MM.1S (cell line): Measurements from ENCODE around the gene EID3.
"Not testable (repeated sequence)": the region's sequence is repeated elsewhere in the genome, so short reads cannot be mapped to it uniquely, and the experiment has no call there.

ENCODE experiments used
- DNase-seq: peaks from one replicate; pipeline ENCODE4 v3.0.0-alpha.2; 2015
- H2AFZ ChIP-seq: fragments of 300-600 bp; sonication (generic); 2 replicates; pipeline ENCODE4 v1.6.0; 2016; ENCODE audit warnings: antibody characterized with exemption, low read length
- H3F3A ChIP-seq: fragments of 300-600 bp; sonication (generic); 2 replicates; pipeline ENCODE4 v1.6.1; 2016; ENCODE audit warnings: mild to moderate bottlenecking, antibody characterized with exemption, low read length, moderate library complexity, mixed read lengths; ENCODE audit not compliant: insufficient read depth
- H3K27ac ChIP-seq: fragments of 300-600 bp; sonication (generic); 2 replicates; pipeline ENCODE4 v1.5.1; 2016; ENCODE audit warnings: mild to moderate bottlenecking, low read length
- H3K27me3 ChIP-seq: fragments of 300-600 bp; sonication (generic); replicated peaks from 2 replicates; pipeline ENCODE4 v1.6.0; 2016; ENCODE audit warnings: low read length; ENCODE audit not compliant: insufficient read depth
- H3K36me3 ChIP-seq: fragments of 300-600 bp; sonication (generic); replicated peaks from 2 replicates; pipeline ENCODE4 v1.6.1; 2016; ENCODE audit warnings: mild to moderate bottlenecking, low read length, mixed read lengths; ENCODE audit not compliant: insufficient read depth
- H3K4me1 ChIP-seq: fragments of 300-600 bp; sonication (generic); 2 replicates; pipeline ENCODE4 v1.6.1; 2016; ENCODE audit warnings: low read length, mixed read lengths
- H3K4me2 ChIP-seq: fragments of 300-600 bp; sonication (generic); 2 replicates; pipeline ENCODE4 v1.6.0; 2016; ENCODE audit warnings: low read depth, low read length
- H3K4me3 ChIP-seq: fragments of 300-600 bp; sonication (generic); 2 replicates; pipeline ENCODE4 v1.5.1; 2016; ENCODE audit warnings: low read length, mixed read lengths
- H3K79me2 ChIP-seq: fragments of 300-600 bp; sonication (generic); 2 replicates; pipeline ENCODE4 v1.6.1; 2016; ENCODE audit warnings: mixed run types, low read length, mixed read lengths
- H3K9ac ChIP-seq: fragments of 300-600 bp; sonication (generic); 2 replicates; pipeline ENCODE4 v1.6.1; 2016; ENCODE audit warnings: low read length, mixed read lengths
- H3K9me2 ChIP-seq: fragments of 300-600 bp; sonication (generic); replicated peaks from 2 replicates; pipeline ENCODE4 v1.6.1; 2016; ENCODE audit warnings: mild to moderate bottlenecking, low read length, mixed read lengths; ENCODE audit not compliant: insufficient read depth
- H3K9me3 ChIP-seq: fragments of 300-600 bp; sonication (generic); replicated peaks from 2 replicates; pipeline ENCODE4 v1.6.1; 2016; ENCODE audit warnings: mild to moderate bottlenecking, low read length, mixed read lengths; ENCODE audit not compliant: insufficient read depth
- H4K20me1 ChIP-seq: fragments of 300-600 bp; sonication (generic); 2 replicates; pipeline ENCODE4 v1.6.1; 2016; ENCODE audit warnings: mild to moderate bottlenecking, low read length, moderate library complexity, mixed read lengths; ENCODE audit not compliant: insufficient read depth
- CTCF ChIP-seq: fragments of 300-600 bp; sonication (generic); IDR thresholded peaks from 2 replicates; pipeline ENCODE4 v1.5.1; 2016; ENCODE audit warnings: antibody characterized with exemption, low read length, mixed read lengths
- EZH2 ChIP-seq: fragments of 300-600 bp; sonication (generic); optimal IDR thresholded peaks from 2 replicates; pipeline ENCODE3; 2017; ENCODE audit warnings: low read depth, mild to moderate bottlenecking, antibody characterized with exemption, low read length, mixed read lengths
- EZH2phosphoT487 ChIP-seq: fragments of 300-600 bp; sonication (generic); IDR thresholded peaks from 2 replicates; pipeline ENCODE4 v1.6.1; 2018; ENCODE audit warnings: antibody characterized with exemption, low read length

Gene EID3

GRCh38 chr12:104321949-104322348 is 18.4 kb downstream of the EID3 start:
- Histone ChIP-seq H3K9ac (no peak overlapping the region), H3K4me3 (no peak overlapping the region), H3K27ac (no peak overlapping the region), H4K20me1 (no peaks in the 10 kb centered on the region; the same call in 1 of the 2 replicates), H3K9me3 (no peaks in the 10 kb centered on the region), H3K36me3 (peaks cover 15% of the 10 kb centered on the region; the same call in 1 of the 2 replicates), H3F3A (no peaks in the 10 kb centered on the region), H3K9me2 (no peaks in the 10 kb centered on the region), H3K4me1 (no peaks in the 10 kb centered on the region), H3K79me2 (peaks cover 30% of the 10 kb centered on the region), H3K27me3 (no peaks in the 10 kb centered on the region), H2AFZ (no peak overlapping the region), H3K4me2 (no peak overlapping the region)
- DNase-seq = no peak
- TF ChIP-seq EZH2phosphoT487 = no peak
- no peak for TF ChIP-seq CTCF
- TF ChIP-seq EZH2 = no peak

GRCh38 chr12:104322533-104322932 is 19.0 kb downstream of the EID3 start:
- not testable (repeated sequence) for DNase-seq, H3K4me2 ChIP-seq, H2AFZ ChIP-seq, H3K9me2 ChIP-seq, H4K20me1 ChIP-seq, H3K9me3 ChIP-seq, H3K27me3 ChIP-seq, H3K4me3 ChIP-seq, H3K4me1 ChIP-seq, H3K9ac ChIP-seq, H3K27ac ChIP-seq, H3F3A ChIP-seq
- Histone ChIP-seq H3K79me2 (peaks cover 28% of the 10 kb centered on the region), H3K36me3 (peaks cover 19% of the 10 kb centered on the region; the same call in 1 of the 2 replicates)

GRCh38 chr12:104323899-104324298 is 20.4 kb downstream of the EID3 start:
- TF ChIP-seq CTCF (no peak), EZH2phosphoT487 (no peak), EZH2 (no peak)
- H3K4me1 ChIP-seq = no peaks in the 10 kb centered on the region
- H3K27ac ChIP-seq = no peak overlapping the region
- H3K4me3 ChIP-seq = no peak overlapping the region
- H3K9me2 ChIP-seq = no peaks in the 10 kb centered on the region
- no peak overlapping the region for H3K9ac ChIP-seq
- peaks cover 21% of the 10 kb centered on the region; the same call in 1 of the 2 replicates for H3K36me3 ChIP-seq
- H2AFZ ChIP-seq = no peak overlapping the region
- no peak for DNase-seq
- H3K27me3 ChIP-seq = no peaks in the 10 kb centered on the region
- H3K4me2 ChIP-seq = no peak overlapping the region
- no peaks in the 10 kb centered on the region for H3F3A ChIP-seq
- H3K9me3 ChIP-seq = no peaks in the 10 kb centered on the region
- H4K20me1 ChIP-seq = no peaks in the 10 kb centered on the region; the same call in 1 of the 2 replicates
- peaks cover 19% of the 10 kb centered on the region for H3K79me2 ChIP-seq

GRCh38 chr12:104328278-104328677 is 24.7 kb downstream of the EID3 start:
- not testable (repeated sequence) for H3K4me1 ChIP-seq, H3K36me3 ChIP-seq, H3K4me2 ChIP-seq, H2AFZ ChIP-seq, H3K27ac ChIP-seq, H3K27me3 ChIP-seq, H3K4me3 ChIP-seq, H3F3A ChIP-seq, DNase-seq, H3K9me3 ChIP-seq, H3K79me2 ChIP-seq, H3K9ac ChIP-seq, H3K9me2 ChIP-seq, H4K20me1 ChIP-seq
